CD14-positive monocyte (primary cell): ENCODE data around the gene SRC. TPM values are rescaled to one million over a fixed set of nuclear protein-coding genes. Genes with fewer than 3 reads are reported as not detected.

Experiments used
- DNase-seq, 3 donors: peaks; one replicate each; pipeline ENCODE4 v3.0.0-alpha.2; 2011 to 2022
- H2AFZ ChIP-seq: 2 replicates; pipeline ENCODE4 v1.6.0; 2012; ENCODE audit warnings: mild to moderate bottlenecking, low read depth, low read length, inconsistent platforms; ENCODE audit not compliant: insufficient read depth, poor library complexity, severe bottlenecking
- H3K27ac ChIP-seq, 2 donors: 1 replicate in 1 of 2; 2 replicates in 1 of 2; pipeline ENCODE4 v1.5.1; 2012 to 2013; ENCODE audit warnings: low read length in 2 of 2, control low read depth in 1 of 2, inconsistent platforms in 1 of 2, low read depth in 1 of 2, mild to moderate bottlenecking in 1 of 2
- H3K27me3 ChIP-seq, 2 donors: one replicate each; pipeline versions ENCODE4 v1.6.0 to v1.6.1; 2011 to 2013; ENCODE audit warnings: low read length in 2 of 2; ENCODE audit not compliant: control insufficient read depth in 2 of 2, insufficient read depth in 2 of 2
- H3K36me3 ChIP-seq, 2 donors: replicated peaks in 1 of 2; 1 replicate in 1 of 2; 2 replicates in 1 of 2; pipeline versions ENCODE4 v1.5.1 to v1.6.1; 2012 to 2013; ENCODE audit warnings: low read length in 2 of 2, control low read depth in 1 of 2, inconsistent platforms in 1 of 2, mild to moderate bottlenecking in 1 of 2; ENCODE audit not compliant: insufficient read depth in 2 of 2, control insufficient read depth in 1 of 2
- H3K4me1 ChIP-seq, 2 donors: 1 replicate in 1 of 2; 2 replicates in 1 of 2; pipeline versions ENCODE4 v1.5.1 to v1.6.1; 2012 to 2013; ENCODE audit warnings: low read length in 2 of 2, control low read depth in 1 of 2, inconsistent platforms in 1 of 2, mild to moderate bottlenecking in 1 of 2, moderate library complexity in 1 of 2; ENCODE audit not compliant: insufficient read depth in 2 of 2, control insufficient read depth in 1 of 2
- H3K4me2 ChIP-seq: replicated peaks from 2 replicates; pipeline ENCODE3; 2012; ENCODE audit warnings: low read length, moderate library complexity, mild to moderate bottlenecking; ENCODE audit not compliant: poor library complexity, severe bottlenecking; ENCODE audit errors: extremely low read depth
- H3K4me3 ChIP-seq, 3 experiments: fragments of 200-600 bp in 1 of 3; sonication (generic) in 1 of 3; replicated peaks in 1 of 3; 1 replicate in 2 of 3; 2 replicates in 1 of 3; pipeline ENCODE4 v1.5.1; 2011 to 2013; ENCODE audit warnings: low read length in 3 of 3, mild to moderate bottlenecking in 3 of 3, control low read depth in 2 of 3, low read depth in 2 of 3, inconsistent platforms in 1 of 3, moderate library complexity in 1 of 3
- H3K79me2 ChIP-seq: 2 replicates; pipeline ENCODE4 v1.6.0; 2012; ENCODE audit warnings: mild to moderate bottlenecking, control low read depth, inconsistent platforms, low read length, moderate library complexity; ENCODE audit not compliant: insufficient read depth
- H3K9ac ChIP-seq: 2 replicates; pipeline ENCODE4 v1.6.0; 2017; ENCODE audit warnings: low read length, mild to moderate bottlenecking; ENCODE audit not compliant: insufficient read depth, poor library complexity, severe bottlenecking
- H3K9me3 ChIP-seq, 2 donors: replicated peaks in 1 of 2; 1 replicate in 1 of 2; 2 replicates in 1 of 2; pipeline versions ENCODE4 v1.5.1 to v1.6.1; 2012 to 2013; ENCODE audit warnings: low read length in 2 of 2, control low read depth in 1 of 2; ENCODE audit not compliant: control insufficient read depth in 1 of 2, insufficient read depth in 1 of 2
- H4K20me1 ChIP-seq: 2 replicates; pipeline ENCODE4 v1.6.0; 2012; ENCODE audit warnings: mild to moderate bottlenecking, low read length, control low read depth, moderate library complexity; ENCODE audit not compliant: insufficient read depth
- H3K27ac Mint-ChIP-seq, 7 donors: one replicate each; pipeline ENCODE4 v1.8.0; 2020; ENCODE audit warnings: mild to moderate bottlenecking in 7 of 7, mixed read lengths in 7 of 7, moderate library complexity in 6 of 7, inconsistent platforms in 2 of 7
- H3K27me3 Mint-ChIP-seq, 3 donors: one replicate each; pipeline ENCODE4 v1.8.0; 2021 to 2022; ENCODE audit warnings: low read depth in 3 of 3, mild to moderate bottlenecking in 3 of 3, mixed read lengths in 3 of 3, moderate library complexity in 3 of 3, inconsistent platforms in 1 of 3
- H3K36me3 Mint-ChIP-seq, 2 donors: one replicate each; pipeline ENCODE4 v1.8.0; 2020; ENCODE audit warnings: mixed read lengths in 2 of 2, inconsistent platforms in 1 of 2, mild to moderate bottlenecking in 1 of 2
- H3K4me1 Mint-ChIP-seq: one replicate; pipeline ENCODE4 v1.8.0; 2020; ENCODE audit warnings: mild to moderate bottlenecking, mixed read lengths
- H3K4me3 Mint-ChIP-seq, 2 donors: one replicate each; pipeline ENCODE4 v1.8.0; 2020; ENCODE audit warnings: mild to moderate bottlenecking in 2 of 2, mixed read lengths in 2 of 2, moderate library complexity in 1 of 2
- H3K9me3 Mint-ChIP-seq, 7 donors: one replicate each; pipeline ENCODE4 v1.8.0; 2020 to 2022; ENCODE audit warnings: mixed read lengths in 7 of 7, mild to moderate bottlenecking in 6 of 7, moderate library complexity in 6 of 7, inconsistent platforms in 2 of 7
- WGBS: methylation state at CpG from one replicate; pipeline ENCODE4 v1.1.5; 2013; ENCODE audit warnings: missing lambda C conversion rate; ENCODE audit not compliant: insufficient coverage; 5-methylcytosine and 5-hydroxymethylcytosine counted together
- intact Hi-C, 2 donors: fragments of 100-400 bp; cut with micrococcal nuclease; formaldehyde crosslinking; loops; one replicate each; pipeline versions ENCODE4 v1.15.0 to v1.15.1; 2023
- polyA plus RNA-seq, 3 donors: library from polyadenylated mRNA; depleted of rRNA in 1 of 3; unstranded in 2 of 3; stranded (reverse) in 1 of 3; fragments of 300-500 nt in 2 of 3; fragments of >200 nt in 1 of 3; fragmentation: Illumina TruSeq in 2 of 3; gene quantifications; 1 replicate in 2 of 3; 2 replicates in 1 of 3; pipeline ENCODE4 v1.2.3, GENCODE V29; 2012 to 2021
- TF ChIP-seq, protein P1 (sequence below): fragments of 200-600 bp; IDR thresholded peaks from one replicate; pipeline ENCODE4 v1.8.0; 2022; ENCODE audit warnings: antibody characterized with exemption, mild to moderate bottlenecking

Gene SRC
- polyA plus RNA-seq, 3 donors: 4.9 to 55.1 (median 6.8) TPM

DNA sequence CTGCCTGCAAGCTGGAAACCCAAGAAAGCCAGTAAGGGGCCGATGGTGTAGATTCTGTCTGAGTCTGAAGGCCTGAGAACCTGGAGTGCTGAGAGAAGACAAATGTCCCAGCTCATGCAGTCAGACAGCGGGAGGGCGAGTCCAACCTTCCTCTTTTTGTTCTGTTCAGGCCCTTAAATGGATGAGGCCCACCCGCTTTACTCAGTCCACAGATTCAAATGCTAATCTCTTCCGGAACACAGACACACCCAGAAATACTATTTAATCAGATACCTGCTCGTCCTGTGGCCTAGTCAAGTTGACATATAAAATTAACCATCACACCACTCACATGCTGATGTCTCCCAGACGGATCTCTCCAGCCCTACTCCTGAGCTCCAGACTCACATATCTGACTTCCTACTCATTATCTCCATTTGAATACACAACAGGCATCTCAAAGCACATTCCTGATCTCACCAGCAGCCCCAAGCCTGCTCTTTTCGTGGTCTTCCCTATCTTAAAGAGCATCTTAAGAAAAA, 26.7 kb upstream of the SRC start:
- H3K27me3 Mint-ChIP-seq: peaks cover 0 to 2% (median 0%) of the 10 kb centered on the region in 3 donors
- peak overlapping the region in 4 of 7 donors; percentile 1 to 54 (median 16) for H3K27ac Mint-ChIP-seq
- H3K4me1 Mint-ChIP-seq: peaks cover 49% of the 10 kb centered on the region
- H3K36me3 ChIP-seq: peaks cover 10 to 32% of the 10 kb centered on the region in 2 donors
- peaks cover 0 to 2% (median 0%) of the 10 kb centered on the region in 7 donors for H3K9me3 Mint-ChIP-seq
- intact Hi-C loops: loop anchor here (2.0 to 10.0 kb wide), 2 partner anchors 14 to 66 kb away; no protein-coding TSS in a partner anchor
- no peaks in the 10 kb centered on the region for H3K27me3 ChIP-seq
- peaks cover 38 to 43% of the 10 kb centered on the region in 2 donors for H3K36me3 Mint-ChIP-seq
- no peaks in the 10 kb centered on the region for H4K20me1 ChIP-seq
- no peak overlapping the region for H3K4me3 Mint-ChIP-seq
- peaks cover 43 to 44% of the 10 kb centered on the region in 2 donors for H3K4me1 ChIP-seq
- no peak overlapping the region for H3K9ac ChIP-seq
- no peak overlapping the region for H3K4me3 ChIP-seq
- H3K79me2 ChIP-seq: peaks cover 3% of the 10 kb centered on the region
- H3K9me3 ChIP-seq: peaks cover 0 to 2% of the 10 kb centered on the region in 2 donors
- TF ChIP-seq, protein P1, sequence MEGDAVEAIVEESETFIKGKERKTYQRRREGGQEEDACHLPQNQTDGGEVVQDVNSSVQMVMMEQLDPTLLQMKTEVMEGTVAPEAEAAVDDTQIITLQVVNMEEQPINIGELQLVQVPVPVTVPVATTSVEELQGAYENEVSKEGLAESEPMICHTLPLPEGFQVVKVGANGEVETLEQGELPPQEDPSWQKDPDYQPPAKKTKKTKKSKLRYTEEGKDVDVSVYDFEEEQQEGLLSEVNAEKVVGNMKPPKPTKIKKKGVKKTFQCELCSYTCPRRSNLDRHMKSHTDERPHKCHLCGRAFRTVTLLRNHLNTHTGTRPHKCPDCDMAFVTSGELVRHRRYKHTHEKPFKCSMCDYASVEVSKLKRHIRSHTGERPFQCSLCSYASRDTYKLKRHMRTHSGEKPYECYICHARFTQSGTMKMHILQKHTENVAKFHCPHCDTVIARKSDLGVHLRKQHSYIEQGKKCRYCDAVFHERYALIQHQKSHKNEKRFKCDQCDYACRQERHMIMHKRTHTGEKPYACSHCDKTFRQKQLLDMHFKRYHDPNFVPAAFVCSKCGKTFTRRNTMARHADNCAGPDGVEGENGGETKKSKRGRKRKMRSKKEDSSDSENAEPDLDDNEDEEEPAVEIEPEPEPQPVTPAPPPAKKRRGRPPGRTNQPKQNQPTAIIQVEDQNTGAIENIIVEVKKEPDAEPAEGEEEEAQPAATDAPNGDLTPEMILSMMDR: no peak
- 72% methylated on average over 7 of the region's 8 CpGs for WGBS
- H3K27ac ChIP-seq: peak overlapping the region in 1 of 2 donors; percentile 22
- no peak overlapping the region for H2AFZ ChIP-seq
- DNase-seq: no peak
- no peak overlapping the region for H3K4me2 ChIP-seq

GRCh38 chr20:37323985-37324384, 22.0 kb upstream of the SRC start:
- intact Hi-C loops: no loop called here
- Histone ChIP-seq H3K9ac (no peak overlapping the region), H4K20me1 (no peaks in the 10 kb centered on the region), H3K27ac (no peak overlapping the region), H3K4me1 (peaks cover 1 to 3% of the 10 kb centered on the region in 2 donors), H2AFZ (no peak overlapping the region), H3K79me2 (no peaks in the 10 kb centered on the region), H3K9me3 (peaks cover 0 to 2% of the 10 kb centered on the region in 2 donors), H3K4me2 (no peak overlapping the region), H3K27me3 (no peaks in the 10 kb centered on the region), H3K36me3 (peaks cover 0 to 3% of the 10 kb centered on the region in 2 donors), H3K4me3 (no peak overlapping the region)
- WGBS: no CpG with 5 or more reads among the region's 2 CpGs
- H3K4me1 Mint-ChIP-seq: peaks cover 5% of the 10 kb centered on the region
- peaks cover 0 to 4% (median 2%) of the 10 kb centered on the region in 3 donors for H3K27me3 Mint-ChIP-seq
- H3K27ac Mint-ChIP-seq: no peak overlapping the region
- no peak for DNase-seq
- H3K4me3 Mint-ChIP-seq: no peak overlapping the region
- H3K36me3 Mint-ChIP-seq: peaks cover 0 to 9% of the 10 kb centered on the region in 2 donors
- H3K9me3 Mint-ChIP-seq: peaks cover 0 to 2% (median 0%) of the 10 kb centered on the region in 7 donors
- TF ChIP-seq, protein P1: no peak
